HepG2 (cell line): ENCODE measurements around the gene GNA14. TPM values are rescaled to one million over a fixed set of nuclear protein-coding genes. Genes with fewer than 3 reads are reported as not detected.
A peak's percentile ranks its signal among the peaks of the same experiment; 100 is the strongest.

Source experiments
- ATAC-seq: fragments of 200-7000 bp; cut with Tn5 transposase; 3 replicates; pipeline ENCODE4 v1.9.1; 2020; ENCODE audit warnings: mild to moderate bottlenecking, moderate library complexity
- BruUV-seq: library from RNA; stranded (reverse); fragments of 400-500 nt; replicated peaks from 2 replicates; lab custom pipeline; 2021; lab: Mats Ljungman, UMichigan
- CTCF ChIA-PET: fragments of 300-600 bp; formaldehyde crosslinking; extraction: SDS; loops from one replicate; lab custom pipeline; 2021; ENCODE audit warnings: low total read pairs, inconsistent platforms, low intra/inter-chr PET ratio; lab: Yijun Ruan, JAX
- POLR2A ChIA-PET: fragments of 350-600 bp; sonication (Branson Sonifier 250); formaldehyde crosslinking; loops from one replicate; lab custom pipeline; 2020; ENCODE audit warnings: antibody characterized with exemption, inconsistent platforms; lab: Yijun Ruan, JAX
- DNase-seq: peaks from one replicate; pipeline ENCODE4 v3.0.0-alpha.2; 2015; ENCODE audit warnings: low spot score
- FAIRE-seq: peaks from 3 replicates; lab custom pipeline; 2011; peaks lifted over from hg19 to GRCh38; lab: Jason Lieb, UNC
- H2AFZ ChIP-seq: one replicate; pipeline ENCODE4 v1.6.1; 2011; ENCODE audit warnings: low read length, inconsistent platforms
- H3K27ac ChIP-seq: fragments of 300-600 bp; 3 replicates; pipeline ENCODE4 v1.8.0; 2011; ENCODE audit warnings: mixed run types, mild to moderate bottlenecking, mixed read lengths, low read length, inconsistent platforms; ENCODE audit not compliant: insufficient read depth; ENCODE audit errors: extremely low read length
- H3K27me3 ChIP-seq, 2 experiments: fragments of 200-600 bp in 1 of 2; 2 replicates in 1 of 2; 3 replicates in 1 of 2; pipeline versions ENCODE4 v1.6.0 to v1.8.0; 2011; ENCODE audit warnings: low read length in 2 of 2, mild to moderate bottlenecking in 2 of 2, moderate library complexity in 2 of 2, inconsistent platforms in 1 of 2; ENCODE audit not compliant: insufficient read depth in 2 of 2, control insufficient read depth in 1 of 2
- H3K36me3 ChIP-seq, 2 experiments: fragments of 200-600 bp in 1 of 2; replicated peaks in 1 of 2; 2 replicates in 1 of 2; 3 replicates in 1 of 2; pipeline versions ENCODE4 v1.5.1 to v1.8.0; 2011; ENCODE audit warnings: low read length in 2 of 2, inconsistent platforms in 1 of 2; ENCODE audit not compliant: insufficient read depth in 2 of 2, control insufficient read depth in 1 of 2
- H3K4me1 ChIP-seq: 2 replicates; pipeline ENCODE4 v1.5.1; 2012; ENCODE audit warnings: low read length, inconsistent platforms; ENCODE audit not compliant: insufficient read depth
- H3K4me2 ChIP-seq: 2 replicates; pipeline ENCODE4 v1.6.0; 2011; ENCODE audit warnings: low read depth, low read length, inconsistent platforms
- H3K4me3 ChIP-seq, 3 experiments: fragments of 200-600 bp in 1 of 3; sonication (generic), shearing (Covaris generic) in 1 of 3; replicated peaks in 1 of 3; 2 replicates each; pipeline ENCODE4 v1.5.1; 2011 to 2016; ENCODE audit warnings: low read length in 3 of 3, inconsistent platforms in 2 of 3, low read depth in 2 of 3, mild to moderate bottlenecking in 2 of 3, control low read depth in 1 of 3, mixed read lengths in 1 of 3; ENCODE audit not compliant: insufficient read depth in 1 of 3
- H3K79me2 ChIP-seq: one replicate; pipeline ENCODE4 v1.6.1; 2011; ENCODE audit warnings: low read length, inconsistent platforms; ENCODE audit not compliant: insufficient read depth
- H3K9ac ChIP-seq: 2 replicates; pipeline ENCODE4 v1.6.0; 2011; ENCODE audit warnings: mild to moderate bottlenecking, low read depth, low read length, inconsistent platforms; ENCODE audit not compliant: insufficient read depth
- H3K9me3 ChIP-seq: 2 replicates; pipeline ENCODE4 v1.5.1; 2012; ENCODE audit warnings: mild to moderate bottlenecking, low read length
- H4K20me1 ChIP-seq: 2 replicates; pipeline ENCODE4 v1.6.0; 2011; ENCODE audit warnings: inconsistent platforms, mild to moderate bottlenecking, low read length, moderate library complexity; ENCODE audit not compliant: insufficient read depth
- FOXP1 ChIP-seq, 2 experiments: fragments of 450-650 bp in 1 of 2; IDR thresholded peaks; 2 replicates each; pipeline ENCODE4 v1.6.1; 2017 to 2018; ENCODE audit warnings: antibody characterized with exemption in 1 of 2
- MBD4 ChIP-seq: IDR thresholded peaks from 2 replicates; pipeline ENCODE4 v1.6.1; 2012; ENCODE audit warnings: low read length, inconsistent platforms, borderline replicate concordance
- NCOA1 ChIP-seq: sonication (generic); formaldehyde crosslinking; IDR thresholded peaks from 2 replicates; pipeline ENCODE4 v1.9.0; 2021; ENCODE audit warnings: missing genetic modification reagents
- NCOA2 ChIP-seq: sonication (generic); formaldehyde crosslinking; IDR thresholded peaks from 2 replicates; pipeline ENCODE4 v1.8.0; 2022; ENCODE audit warnings: inconsistent platforms
- ZNF3 ChIP-seq: IDR thresholded peaks from 2 replicates; pipeline ENCODE4 v1.7.0; 2017; ENCODE audit warnings: inconsistent platforms
- ZNF337 ChIP-seq: sonication (generic); formaldehyde crosslinking; IDR thresholded peaks from 2 replicates; pipeline ENCODE4 v1.5.1; 2020; ENCODE audit warnings: missing genetic modification reagents, low read depth, mild to moderate bottlenecking, borderline replicate concordance
- WGBS: methylation state at CpG from one replicate; pipeline ENCODE4 v1.1.6; 2017; ENCODE audit warnings: low lambda C conversion rate; 5-methylcytosine and 5-hydroxymethylcytosine counted together
- in situ Hi-C: cut with HindIII; loops from 2 replicates; pipeline ENCODE4 v1.10.0; 2017; ENCODE audit warnings: low pct_unique_long_range_greater_than_20kb; ENCODE audit not compliant: extremely low pct_ligation_motif_present
- intact Hi-C: fragments of 100-400 bp; cut with micrococcal nuclease; formaldehyde crosslinking; loops from one replicate; pipeline ENCODE4 v1.10.0; 2022; ENCODE audit not compliant: unreplicated experiment
- polyA plus RNA-seq, 8 experiments: library from polyadenylated mRNA; depleted of rRNA in 3 of 8; stranded (reverse) in 7 of 8; unstranded in 1 of 8; fragments of >200 nt; fragmentation: Illumina TruSeq in 4 of 8; extraction: Trizol in 4 of 8; gene quantifications; 2 replicates each; pipeline versions ENCODE4 v1.2.1 to v1.2.3, GENCODE V29; 2011 to 2016; ENCODE audit warnings: low read depth in 4 of 8, missing spikeins in 1 of 8, mixed read lengths in 1 of 8; ENCODE audit not compliant: insufficient read depth in 1 of 8
- total RNA-seq, 5 experiments: library from RNA; depleted of rRNA; stranded (reverse); fragments of >200 nt; fragmentation: Illumina TruSeq; extraction: Trizol; gene quantifications; 2 replicates each; pipeline ENCODE4 v1.2.3, GENCODE V29; 2016; ENCODE audit warnings: low read depth in 1 of 5
- TF ChIP-seq, protein P1 (sequence below): sonication (generic); formaldehyde crosslinking; IDR thresholded peaks from 2 replicates; pipeline ENCODE4 v1.9.0; 2021; ENCODE audit warnings: missing genetic modification reagents, borderline replicate concordance
- TF ChIP-seq, protein P2 (sequence below): sonication (generic); formaldehyde crosslinking; IDR thresholded peaks from 2 replicates; pipeline ENCODE4 v1.9.0; 2021; ENCODE audit warnings: missing genetic modification reagents, borderline replicate concordance

The GNA14 gene
- total and polyA plus RNA-seq, 2 of the 13 experiments (the other 11 are each of a cell fraction or from before 2014, with no cell fraction given) = not detected

DNA sequence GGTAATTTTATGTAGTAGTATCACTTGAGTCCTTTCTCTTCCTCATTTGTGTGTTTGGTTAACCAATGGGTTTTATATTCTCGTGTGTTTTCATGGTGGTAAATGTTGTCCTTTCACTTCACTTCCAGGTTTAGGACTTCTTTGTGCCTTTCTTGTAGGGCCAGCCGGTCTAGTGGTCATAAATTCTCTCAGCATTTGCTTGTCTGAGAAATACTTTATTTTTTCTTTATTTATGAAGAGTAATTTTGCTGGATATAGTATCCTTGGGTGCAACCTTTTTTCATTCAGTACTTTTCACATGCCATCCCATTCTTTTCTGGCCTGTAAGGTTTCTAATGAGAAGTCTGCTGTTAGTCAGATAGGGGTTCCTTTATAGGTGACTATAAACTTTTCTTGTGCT, 107.1 kb downstream of the GNA14 start:
- Histone ChIP-seq H4K20me1 (no peaks in the 10 kb centered on the region; the same call in 1 of the 2 replicates), H3K4me3 (no peak overlapping the region), H3K27me3 (no peaks in the 10 kb centered on the region), H3K9me3 (peaks cover 29% of the 10 kb centered on the region), H3K36me3 (no peaks in the 10 kb centered on the region), H3K4me2 (no peak overlapping the region), H2AFZ (no peak overlapping the region), H3K79me2 (no peaks in the 10 kb centered on the region), H3K27ac (no peak overlapping the region), H3K9ac (no peak overlapping the region), H3K4me1 (peaks cover 1% of the 10 kb centered on the region)
- FAIRE-seq (no peak), ATAC-seq (no peak), DNase-seq (no peak)
- POLR2A ChIA-PET = no interaction called here
- in situ Hi-C loops = no loop called here
- intact Hi-C loops = no loop called here
- TF ChIP-seq NCOA1 (no peak), NCOA2 (CRISPR knock-in tag) (no peak), MBD4 (no peak), ZNF3 (CRISPR knock-in tag) (no peak), FOXP1 (IDR thresholded peaks at IDR 0.05) (no peak), FOXP1 (CRISPR knock-in tag; IDR thresholded peaks at IDR 0.05) (no peak), ZNF337 (CRISPR knock-in tag) (peak; percentile 35; the same call in 1 of the 2 replicates)
- TF ChIP-seq, protein P1, sequence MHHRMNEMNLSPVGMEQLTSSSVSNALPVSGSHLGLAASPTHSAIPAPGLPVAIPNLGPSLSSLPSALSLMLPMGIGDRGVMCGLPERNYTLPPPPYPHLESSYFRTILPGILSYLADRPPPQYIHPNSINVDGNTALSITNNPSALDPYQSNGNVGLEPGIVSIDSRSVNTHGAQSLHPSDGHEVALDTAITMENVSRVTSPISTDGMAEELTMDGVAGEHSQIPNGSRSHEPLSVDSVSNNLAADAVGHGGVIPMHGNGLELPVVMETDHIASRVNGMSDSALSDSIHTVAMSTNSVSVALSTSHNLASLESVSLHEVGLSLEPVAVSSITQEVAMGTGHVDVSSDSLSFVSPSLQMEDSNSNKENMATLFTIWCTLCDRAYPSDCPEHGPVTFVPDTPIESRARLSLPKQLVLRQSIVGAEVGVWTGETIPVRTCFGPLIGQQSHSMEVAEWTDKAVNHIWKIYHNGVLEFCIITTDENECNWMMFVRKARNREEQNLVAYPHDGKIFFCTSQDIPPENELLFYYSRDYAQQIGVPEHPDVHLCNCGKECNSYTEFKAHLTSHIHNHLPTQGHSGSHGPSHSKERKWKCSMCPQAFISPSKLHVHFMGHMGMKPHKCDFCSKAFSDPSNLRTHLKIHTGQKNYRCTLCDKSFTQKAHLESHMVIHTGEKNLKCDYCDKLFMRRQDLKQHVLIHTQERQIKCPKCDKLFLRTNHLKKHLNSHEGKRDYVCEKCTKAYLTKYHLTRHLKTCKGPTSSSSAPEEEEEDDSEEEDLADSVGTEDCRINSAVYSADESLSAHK (CRISPR knock-in tag) = no peak
- TF ChIP-seq, protein P2, sequence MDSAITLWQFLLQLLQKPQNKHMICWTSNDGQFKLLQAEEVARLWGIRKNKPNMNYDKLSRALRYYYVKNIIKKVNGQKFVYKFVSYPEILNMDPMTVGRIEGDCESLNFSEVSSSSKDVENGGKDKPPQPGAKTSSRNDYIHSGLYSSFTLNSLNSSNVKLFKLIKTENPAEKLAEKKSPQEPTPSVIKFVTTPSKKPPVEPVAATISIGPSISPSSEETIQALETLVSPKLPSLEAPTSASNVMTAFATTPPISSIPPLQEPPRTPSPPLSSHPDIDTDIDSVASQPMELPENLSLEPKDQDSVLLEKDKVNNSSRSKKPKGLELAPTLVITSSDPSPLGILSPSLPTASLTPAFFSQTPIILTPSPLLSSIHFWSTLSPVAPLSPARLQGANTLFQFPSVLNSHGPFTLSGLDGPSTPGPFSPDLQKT = no peak
- CTCF ChIA-PET = no interaction called here
- WGBS = 0% methylated on average over 2 of the region's 2 CpGs
- BruUV-seq = no TSS peak
